Measurements from ENCODE around the gene SURF6.

SURF6 gene

DNA sequence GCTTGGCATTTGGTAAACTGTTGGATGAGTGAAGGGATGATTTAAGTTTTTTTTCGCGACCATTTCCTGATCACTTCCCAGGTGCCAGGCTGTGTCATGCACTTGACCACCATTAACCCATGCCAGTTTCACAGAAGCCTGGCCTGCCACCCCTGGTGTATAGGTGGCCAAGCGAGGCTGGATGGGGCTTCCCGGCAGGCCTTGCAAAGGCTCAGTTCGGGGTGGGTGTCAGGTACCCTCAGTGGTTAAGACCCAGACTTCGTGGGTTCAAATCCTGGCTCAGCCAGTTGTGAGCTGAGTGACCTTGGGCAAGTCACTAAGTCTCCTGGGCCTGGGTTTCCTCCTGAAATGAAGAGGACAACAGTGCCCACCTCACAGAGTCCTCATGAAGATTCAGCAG is 9.6 kb upstream of the SURF6 start:
- no peaks in the 10 kb centered on the region for H3K9me3 ChIP-seq (ENCODE audit: severe bottlenecking)
- H3K27ac ChIP-seq (ENCODE audit: poor library complexity, severe bottlenecking): no peak overlapping the region
- ATAC-seq (ENCODE audit: low read depth) (no peak), DNase-seq (ENCODE audit: low spot score) (no peak)
- TF ChIP-seq, protein P1, sequence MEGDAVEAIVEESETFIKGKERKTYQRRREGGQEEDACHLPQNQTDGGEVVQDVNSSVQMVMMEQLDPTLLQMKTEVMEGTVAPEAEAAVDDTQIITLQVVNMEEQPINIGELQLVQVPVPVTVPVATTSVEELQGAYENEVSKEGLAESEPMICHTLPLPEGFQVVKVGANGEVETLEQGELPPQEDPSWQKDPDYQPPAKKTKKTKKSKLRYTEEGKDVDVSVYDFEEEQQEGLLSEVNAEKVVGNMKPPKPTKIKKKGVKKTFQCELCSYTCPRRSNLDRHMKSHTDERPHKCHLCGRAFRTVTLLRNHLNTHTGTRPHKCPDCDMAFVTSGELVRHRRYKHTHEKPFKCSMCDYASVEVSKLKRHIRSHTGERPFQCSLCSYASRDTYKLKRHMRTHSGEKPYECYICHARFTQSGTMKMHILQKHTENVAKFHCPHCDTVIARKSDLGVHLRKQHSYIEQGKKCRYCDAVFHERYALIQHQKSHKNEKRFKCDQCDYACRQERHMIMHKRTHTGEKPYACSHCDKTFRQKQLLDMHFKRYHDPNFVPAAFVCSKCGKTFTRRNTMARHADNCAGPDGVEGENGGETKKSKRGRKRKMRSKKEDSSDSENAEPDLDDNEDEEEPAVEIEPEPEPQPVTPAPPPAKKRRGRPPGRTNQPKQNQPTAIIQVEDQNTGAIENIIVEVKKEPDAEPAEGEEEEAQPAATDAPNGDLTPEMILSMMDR (IDR thresholded peaks at IDR 0.05; ENCODE audit: poor library complexity, severe bottlenecking): no peak
- H3K4me3 ChIP-seq (ENCODE audit: severe bottlenecking): no peak overlapping the region
- no peaks in the 10 kb centered on the region for H3K27me3 ChIP-seq (ENCODE audit: insufficient read depth, poor library complexity, severe bottlenecking)
- H3K36me3 ChIP-seq (ENCODE audit: low read depth): peaks cover 78% of the 10 kb centered on the region
- H3K4me1 ChIP-seq (ENCODE audit: insufficient read depth, poor library complexity, severe bottlenecking): peaks cover 7% of the 10 kb centered on the region

DNA sequence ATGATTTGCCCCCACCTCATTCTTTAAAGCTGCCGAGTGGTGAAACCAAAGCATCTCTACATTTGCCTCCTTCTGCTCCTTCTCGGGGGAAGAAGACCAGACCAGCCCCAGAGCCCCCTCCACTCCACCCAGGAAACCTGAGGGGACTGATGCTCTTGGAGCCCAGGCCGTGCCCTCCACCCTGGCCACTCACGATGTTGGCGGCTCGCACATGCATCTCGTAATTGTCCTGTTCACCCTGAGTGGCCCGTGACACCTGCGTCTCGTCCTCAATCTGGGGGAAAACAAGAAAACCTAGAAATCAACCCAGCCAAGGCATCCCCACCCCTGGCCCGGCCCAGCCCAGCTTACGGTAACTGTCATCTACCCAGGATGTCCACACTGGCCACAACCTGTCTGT is 9.0 kb upstream of the SURF6 start:
- TF ChIP-seq, protein P1 (IDR thresholded peaks at IDR 0.05; ENCODE audit: poor library complexity, severe bottlenecking): no peak
- Histone ChIP-seq H3K36me3 (ENCODE audit: low read depth) (peaks cover 75% of the 10 kb centered on the region), H3K27ac (ENCODE audit: poor library complexity, severe bottlenecking) (no peak overlapping the region)

DNA sequence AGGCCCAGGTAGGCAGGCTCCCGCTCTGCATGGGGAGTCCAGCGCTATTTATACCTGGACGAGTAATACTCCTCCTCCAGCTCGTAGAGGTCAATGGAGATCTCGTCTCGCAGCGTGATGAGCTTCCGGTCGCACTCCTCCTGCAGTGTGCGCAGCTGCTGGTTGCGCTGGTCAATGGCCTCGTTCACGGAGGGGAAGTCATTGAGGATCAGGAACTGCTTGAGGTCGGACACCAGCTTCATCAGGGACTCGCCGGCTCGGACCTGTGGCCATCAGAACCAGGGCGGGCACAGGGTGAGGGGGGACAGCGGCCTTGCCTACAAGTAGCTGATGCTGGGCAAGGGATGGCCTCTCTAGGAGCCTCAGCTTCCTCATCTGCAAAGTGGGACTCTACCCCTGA is 8.1 kb upstream of the SURF6 start:
- Histone ChIP-seq H3K27ac (ENCODE audit: poor library complexity, severe bottlenecking) (no peak overlapping the region), H3K36me3 (ENCODE audit: low read depth) (peaks cover 75% of the 10 kb centered on the region), H3K27me3 (ENCODE audit: insufficient read depth, poor library complexity, severe bottlenecking) (no peaks in the 10 kb centered on the region)

More for the DNA sequence above, 9.0 kb upstream of the SURF6 start:
- no peaks in the 10 kb centered on the region for H3K9me3 ChIP-seq (ENCODE audit: severe bottlenecking)
- no peak for ATAC-seq (ENCODE audit: low read depth)
- DNase-seq (ENCODE audit: low spot score): no peak
- H3K27me3 ChIP-seq (ENCODE audit: insufficient read depth, poor library complexity, severe bottlenecking): no peaks in the 10 kb centered on the region
- no peak overlapping the region for H3K4me3 ChIP-seq (ENCODE audit: severe bottlenecking)
- H3K4me1 ChIP-seq (ENCODE audit: insufficient read depth, poor library complexity, severe bottlenecking): peaks cover 7% of the 10 kb centered on the region

DNA sequence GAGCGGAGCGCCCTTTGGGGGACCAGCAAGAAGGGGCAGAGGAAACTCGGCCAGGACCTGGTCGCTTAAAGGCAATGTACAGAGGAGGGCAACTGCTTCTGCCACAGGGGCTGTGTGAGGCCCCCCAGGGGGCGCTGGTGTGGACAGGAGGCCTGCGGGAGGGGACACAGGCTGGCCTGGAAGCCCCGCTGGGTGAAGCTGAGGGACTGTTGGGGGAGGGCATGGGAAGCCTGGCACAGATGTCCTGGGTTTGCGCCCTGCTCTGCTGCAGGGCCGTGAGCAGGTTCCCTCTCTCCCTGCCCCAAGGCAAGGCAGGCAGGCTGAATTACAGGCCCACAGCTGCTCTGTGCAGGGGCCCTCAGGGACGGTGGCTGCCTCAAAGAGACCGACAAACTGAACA is 6.6 kb upstream of the SURF6 start:
- TF ChIP-seq, protein P1 (IDR thresholded peaks at IDR 0.05; ENCODE audit: poor library complexity, severe bottlenecking): no peak
- Histone ChIP-seq H3K27ac (ENCODE audit: poor library complexity, severe bottlenecking) (no peak overlapping the region), H3K9me3 (ENCODE audit: severe bottlenecking) (no peaks in the 10 kb centered on the region), H3K4me3 (ENCODE audit: severe bottlenecking) (no peak overlapping the region), H3K36me3 (ENCODE audit: low read depth) (peaks cover 70% of the 10 kb centered on the region), H3K27me3 (ENCODE audit: insufficient read depth, poor library complexity, severe bottlenecking) (no peaks in the 10 kb centered on the region), H3K4me1 (ENCODE audit: insufficient read depth, poor library complexity, severe bottlenecking) (no peaks in the 10 kb centered on the region)
- ATAC-seq (ENCODE audit: low read depth) (no peak), DNase-seq (ENCODE audit: low spot score) (no peak)

More for the DNA sequence above, 8.1 kb upstream of the SURF6 start:
- Histone ChIP-seq H3K4me1 (ENCODE audit: insufficient read depth, poor library complexity, severe bottlenecking) (no peaks in the 10 kb centered on the region), H3K4me3 (ENCODE audit: severe bottlenecking) (no peak overlapping the region), H3K9me3 (ENCODE audit: severe bottlenecking) (no peaks in the 10 kb centered on the region)
- TF ChIP-seq, protein P1 (IDR thresholded peaks at IDR 0.05; ENCODE audit: poor library complexity, severe bottlenecking): no peak
- DNase-seq (ENCODE audit: low spot score) (no peak), ATAC-seq (ENCODE audit: low read depth) (no peak)

DNA sequence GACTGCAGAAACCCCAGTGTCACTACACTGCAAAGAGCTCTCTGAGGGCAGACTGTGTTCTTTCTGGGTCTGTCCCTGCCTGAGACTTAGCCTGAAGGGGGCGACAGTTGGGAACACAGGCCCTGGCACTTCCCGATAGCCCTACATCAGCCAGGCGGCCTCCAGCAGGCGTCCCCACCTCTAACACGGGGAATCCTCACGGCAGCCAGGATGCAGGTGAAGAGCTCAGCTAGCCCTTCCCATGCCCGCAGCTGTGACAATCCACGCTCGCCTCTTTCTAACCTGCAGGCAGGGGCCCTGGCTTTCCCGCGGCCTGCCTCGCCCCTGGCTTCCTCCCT is 6.0 kb upstream of the SURF6 start:
- ATAC-seq (ENCODE audit: low read depth) (no peak), DNase-seq (ENCODE audit: low spot score) (no peak)
- peaks cover 70% of the 10 kb centered on the region for H3K36me3 ChIP-seq (ENCODE audit: low read depth)

More for the DNA sequence above, 6.0 kb upstream of the SURF6 start:
- H3K4me1 ChIP-seq (ENCODE audit: insufficient read depth, poor library complexity, severe bottlenecking): no peaks in the 10 kb centered on the region
- TF ChIP-seq, protein P1 (IDR thresholded peaks at IDR 0.05; ENCODE audit: poor library complexity, severe bottlenecking): peak; percentile 4
- H3K27ac ChIP-seq (ENCODE audit: poor library complexity, severe bottlenecking): no peak overlapping the region
- H3K4me3 ChIP-seq (ENCODE audit: severe bottlenecking): no peak overlapping the region
- no peaks in the 10 kb centered on the region for H3K9me3 ChIP-seq (ENCODE audit: severe bottlenecking)
- H3K27me3 ChIP-seq (ENCODE audit: insufficient read depth, poor library complexity, severe bottlenecking): no peaks in the 10 kb centered on the region
